NCI-H1436 treated with DMSO at 0.1 percent for 48 hours (cell line): ENCODE measurements around the gene AHDC1.

Source experiments
- DNase-seq: peaks from one replicate; lab custom pipeline; 2025; lab: John Stamatoyannopoulos, UW

Gene AHDC1

DNA sequence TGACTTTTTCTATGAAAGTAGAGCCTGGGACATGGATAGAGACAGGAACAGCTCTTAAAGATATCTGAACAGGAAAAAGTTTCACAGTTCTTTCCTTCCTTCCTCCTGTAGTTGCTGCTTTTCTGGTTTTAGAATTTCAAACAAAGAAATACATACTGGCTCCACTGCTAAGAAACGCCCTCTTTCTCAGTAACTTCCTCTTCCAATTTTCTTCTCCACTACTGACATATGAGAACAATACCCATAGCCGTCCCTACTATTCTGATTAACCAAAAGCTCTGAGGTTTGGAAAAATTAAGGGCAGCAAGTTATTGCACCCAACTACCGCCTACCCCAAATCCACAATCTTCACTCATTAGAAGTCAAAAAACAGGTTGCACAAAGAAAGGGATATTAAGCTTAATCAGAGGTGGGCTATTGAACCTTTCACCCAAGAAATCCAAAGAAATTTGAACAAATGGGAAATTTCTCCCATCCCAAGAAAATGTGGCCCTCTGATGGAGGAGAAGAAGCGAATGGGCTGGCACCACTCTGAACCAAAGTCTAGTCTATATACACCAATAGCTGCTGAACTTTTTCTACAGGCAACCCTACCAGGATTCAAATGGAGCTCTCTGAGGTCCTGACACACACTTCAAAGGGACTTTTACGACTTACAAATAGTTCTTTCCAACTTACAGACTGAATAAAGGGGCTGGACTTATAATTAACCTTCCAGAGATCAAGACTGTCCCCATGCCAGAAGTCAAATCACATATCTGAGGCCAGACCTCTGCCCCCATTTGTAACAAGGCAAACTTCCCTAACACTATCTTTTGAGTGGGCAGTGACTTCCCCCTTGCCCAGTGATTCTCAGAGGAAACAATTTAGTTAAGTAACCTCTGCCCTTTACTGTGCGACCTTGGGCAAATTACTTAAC is 115.7 kb downstream of the AHDC1 start:
- DNase-seq: no peak

DNA sequence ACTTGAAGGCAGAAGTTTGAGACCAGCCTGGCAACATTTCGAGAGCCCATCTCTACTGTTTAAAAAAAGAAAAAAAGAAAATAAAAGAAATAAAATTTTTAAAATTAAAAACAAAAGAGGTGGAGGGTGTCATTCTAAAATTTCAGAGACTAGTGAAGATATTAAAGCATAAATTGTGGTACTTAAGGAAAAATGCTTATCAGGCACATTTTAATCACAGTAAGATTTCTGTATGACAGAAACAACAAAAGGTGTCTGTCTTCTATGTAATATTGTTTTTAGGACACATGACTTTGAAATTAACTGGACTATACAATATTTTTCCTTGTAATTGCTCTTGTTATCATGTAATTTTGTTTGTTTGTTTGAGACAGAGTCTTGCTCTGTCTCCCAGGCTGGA is 118.6 kb downstream of the AHDC1 start:
- no peak for DNase-seq
